ENCODE measurements around the gene MIF4GD.
A peak's percentile ranks its signal among the peaks of the same experiment; 100 is the strongest.
"Not testable (repeated sequence)": the region's sequence is repeated elsewhere in the genome, so short reads cannot be mapped to it uniquely, and the experiment has no call there.

MIF4GD gene

DNA sequence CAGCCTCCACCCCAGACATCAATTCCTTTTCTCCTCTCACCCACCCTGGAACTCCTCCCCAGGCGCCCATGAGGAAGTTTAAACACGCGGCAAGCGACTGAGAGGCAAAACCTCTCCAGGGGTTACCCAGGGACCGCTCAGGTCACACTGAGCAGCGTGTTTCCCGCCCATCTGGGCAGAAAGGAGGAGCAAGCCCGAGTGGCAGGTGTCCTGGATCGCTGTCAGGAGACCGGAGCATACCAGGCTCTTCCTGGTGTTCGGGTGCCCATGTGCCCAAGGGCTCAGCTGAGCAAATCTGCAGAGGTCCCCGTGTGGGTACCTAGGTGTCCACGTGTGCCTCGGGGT, 17.7 kb upstream of the MIF4GD start:
- peak; percentile 54 for DNase-seq (ENCODE audit: low spot score)

DNA sequence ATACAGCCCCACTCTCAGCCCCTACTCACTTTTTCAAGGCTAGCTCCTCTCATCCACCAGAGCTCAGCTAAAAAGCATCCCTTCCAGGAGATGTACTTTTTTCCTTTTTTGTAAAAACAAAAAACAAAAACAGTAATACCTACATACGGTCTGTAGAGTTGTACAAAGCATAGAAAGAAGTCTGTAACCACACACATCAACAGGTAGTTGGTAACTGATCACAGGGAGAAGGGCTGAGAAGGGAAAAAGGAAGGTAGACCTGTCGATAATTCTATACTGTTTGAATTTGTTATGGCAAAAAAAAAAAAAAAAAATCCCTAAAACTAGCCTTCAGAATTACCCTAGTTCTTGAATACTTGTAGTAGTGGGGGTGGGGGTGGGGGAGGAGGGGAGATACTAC, 17.3 kb upstream of the MIF4GD start:
- no peak for DNase-seq (ENCODE audit: low spot score)

DNA sequence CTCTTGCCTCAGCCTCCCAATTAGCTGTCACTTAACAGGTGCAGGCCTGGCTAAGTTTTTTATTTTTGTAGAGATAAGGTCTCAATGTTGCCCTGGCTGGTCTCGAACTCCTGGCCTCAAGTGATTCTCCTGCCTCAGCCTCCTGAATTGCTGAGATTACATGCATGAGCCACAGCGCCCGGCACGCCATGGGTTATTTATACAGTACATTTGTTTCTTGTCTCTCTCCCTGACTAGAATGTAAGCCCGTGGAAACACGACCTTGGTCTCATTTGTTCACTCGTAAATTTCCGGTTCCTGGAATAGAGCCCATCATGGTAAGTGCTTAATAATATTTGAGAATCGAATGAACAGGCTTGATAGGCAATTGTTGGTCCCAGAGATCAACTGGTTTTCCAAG, 16.2 kb upstream of the MIF4GD start:
- no peak for DNase-seq (ENCODE audit: low spot score)

DNA sequence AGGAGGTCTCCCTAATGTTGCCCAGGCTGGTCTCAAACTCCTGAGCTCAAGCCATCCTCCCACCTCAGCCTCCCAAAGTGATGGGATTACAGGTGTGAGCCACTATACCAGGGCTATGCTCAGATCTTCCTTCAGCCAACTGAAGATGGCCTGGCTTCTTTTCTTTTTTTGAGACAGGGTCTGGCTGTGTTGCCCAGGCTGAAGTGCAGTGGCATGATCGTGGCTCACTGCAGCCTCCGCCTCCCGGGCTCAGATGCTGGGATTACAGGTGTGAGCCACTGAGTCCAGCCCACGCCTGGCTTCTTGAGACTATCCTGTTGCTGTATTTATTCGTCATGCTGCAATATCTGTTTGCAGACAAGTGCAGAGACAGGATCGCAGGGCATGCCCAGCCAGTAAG, 14.1 kb upstream of the MIF4GD start:
- DNase-seq (ENCODE audit: low spot score) = no peak

DNA sequence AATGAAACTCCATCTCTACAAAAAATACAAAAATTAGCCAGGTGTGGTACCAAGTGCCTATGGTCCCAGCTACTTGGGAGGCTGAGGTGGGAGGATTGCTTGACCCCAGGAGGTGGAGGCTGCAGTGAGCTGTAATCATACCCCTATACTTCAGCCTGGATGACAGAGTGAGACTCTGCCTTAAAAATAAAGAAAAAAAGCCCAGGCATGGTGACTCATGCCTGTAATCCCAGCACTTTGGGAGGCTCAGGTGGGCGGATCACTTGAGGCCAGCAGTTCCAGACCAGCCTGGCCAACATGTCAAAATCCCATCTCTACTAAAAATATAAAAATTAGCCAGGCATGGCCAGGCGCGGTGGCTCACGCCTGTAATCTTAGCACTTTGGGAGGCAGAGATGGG, 9.2 kb upstream of the MIF4GD start:
- not testable (repeated sequence) for DNase-seq (ENCODE audit: low spot score)

DNA sequence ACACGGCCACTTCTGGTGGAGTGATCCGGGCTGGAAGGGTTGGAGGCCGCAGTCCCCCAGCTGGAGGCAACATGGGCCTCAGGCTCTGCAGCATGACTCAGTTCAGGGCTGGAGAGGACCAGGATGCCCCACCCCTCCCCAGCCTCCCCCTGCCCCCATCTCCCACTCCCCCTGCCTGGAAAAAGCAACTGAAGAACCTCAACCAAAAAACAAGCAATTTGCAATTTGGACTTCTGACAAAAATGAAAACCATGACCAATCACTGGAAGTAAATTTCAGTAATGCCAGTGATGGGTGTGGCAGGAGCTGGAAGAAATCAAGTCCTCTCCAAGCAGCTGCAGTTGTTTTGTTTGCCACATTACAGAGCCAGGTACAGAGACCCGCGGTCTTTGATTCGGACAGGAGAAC, 6.6 kb upstream of the MIF4GD start:
- no peak for DNase-seq (ENCODE audit: low spot score)

DNA sequence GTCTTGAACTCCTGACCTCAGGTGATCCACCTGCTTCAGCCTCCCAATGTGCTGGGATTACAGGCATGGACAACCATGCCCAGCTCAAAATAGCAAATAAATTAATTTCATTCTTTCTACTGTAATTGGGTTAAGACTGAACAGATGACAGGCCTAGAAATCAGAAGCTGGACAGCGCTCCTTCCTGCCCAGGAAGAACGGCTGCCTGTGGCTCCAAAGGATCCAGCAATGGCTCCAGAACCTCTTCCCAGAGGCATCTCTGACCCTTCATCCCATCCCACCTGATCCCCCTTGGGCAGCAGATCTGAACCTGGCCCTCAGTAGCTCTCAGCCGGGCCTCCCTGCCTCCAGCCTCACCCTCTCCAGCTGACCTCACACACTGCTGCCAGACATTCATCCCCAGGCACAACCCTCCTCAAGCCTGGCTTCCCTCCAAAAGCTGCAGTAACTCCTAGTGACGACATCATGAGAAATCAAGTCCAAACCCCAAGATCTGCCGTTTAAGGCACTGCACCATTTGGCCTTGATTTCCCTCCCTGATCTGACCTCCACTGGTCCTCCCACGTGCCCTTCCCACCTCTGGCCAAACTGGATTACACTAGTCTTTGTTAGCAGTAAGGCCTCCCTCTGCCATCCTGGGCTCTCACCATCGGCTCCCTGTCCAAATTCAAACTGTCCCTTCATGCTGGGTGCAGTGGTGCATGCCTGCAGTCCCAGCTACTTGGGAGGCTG, 3.1 kb upstream of the MIF4GD start:
- peak; percentile 84 for DNase-seq (ENCODE audit: low spot score)

DNA sequence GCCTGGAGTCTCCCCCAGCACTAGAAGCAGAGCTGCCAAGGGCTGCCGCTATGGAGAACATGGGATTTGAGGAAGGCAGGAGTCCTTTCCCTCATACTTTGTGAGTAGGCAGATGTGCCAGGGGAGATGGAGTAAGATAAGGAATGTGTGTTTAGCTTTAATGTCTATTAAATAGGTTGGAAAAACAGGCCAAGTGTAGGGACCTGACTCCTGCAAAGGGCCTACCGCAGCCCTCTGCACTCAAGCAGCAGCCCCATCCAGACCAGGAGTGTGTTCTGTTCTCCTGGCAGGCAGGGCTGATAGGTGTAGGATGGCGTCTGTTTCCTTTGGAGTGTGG, 1.8 kb upstream of the MIF4GD start:
- no peak for DNase-seq (ENCODE audit: low spot score)

DNA sequence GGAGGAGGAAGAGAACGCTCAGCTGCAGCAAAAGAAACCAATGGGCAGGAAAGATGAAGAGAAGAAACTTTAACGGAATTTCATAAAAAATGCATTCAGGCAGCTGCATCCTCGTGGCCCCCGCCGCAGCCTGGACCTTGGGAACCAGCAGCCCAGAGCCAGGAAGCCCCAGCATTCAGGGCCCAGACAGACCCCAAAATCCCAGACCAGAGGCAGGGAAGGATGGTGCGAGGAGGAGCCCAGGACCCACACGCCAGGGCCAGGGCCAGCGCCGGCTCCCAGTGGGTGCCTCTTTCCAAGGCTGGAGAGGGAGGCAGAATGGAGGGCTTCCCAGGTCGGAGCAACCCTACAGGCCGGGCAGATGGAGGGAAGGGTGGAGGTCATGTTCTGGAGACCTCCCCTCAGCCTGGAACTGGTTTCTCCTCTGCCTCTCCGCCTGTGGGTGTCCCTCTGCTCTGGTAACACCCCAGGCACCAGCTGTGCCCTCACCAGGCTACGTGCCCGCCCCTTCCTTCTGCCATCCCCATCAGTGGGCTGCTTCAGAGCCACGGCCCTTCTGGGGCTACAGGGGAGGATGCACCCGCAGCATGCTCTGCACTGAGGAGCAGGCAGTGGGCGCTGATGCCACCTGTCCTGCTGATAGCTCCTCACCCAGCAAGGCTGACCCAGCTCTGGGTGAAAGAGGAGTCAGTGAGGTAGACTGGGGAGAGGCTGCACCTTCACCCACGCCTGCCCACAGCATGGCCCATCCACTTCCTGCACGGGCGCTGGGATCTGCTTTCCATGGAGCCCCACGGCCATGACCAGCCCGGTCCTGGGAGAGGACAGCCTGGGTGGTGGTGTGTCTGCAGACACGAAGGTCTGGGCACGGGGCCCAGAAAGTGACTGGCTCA, 1.2 kb upstream of the MIF4GD start:
- no peak for DNase-seq (ENCODE audit: low spot score)

DNA sequence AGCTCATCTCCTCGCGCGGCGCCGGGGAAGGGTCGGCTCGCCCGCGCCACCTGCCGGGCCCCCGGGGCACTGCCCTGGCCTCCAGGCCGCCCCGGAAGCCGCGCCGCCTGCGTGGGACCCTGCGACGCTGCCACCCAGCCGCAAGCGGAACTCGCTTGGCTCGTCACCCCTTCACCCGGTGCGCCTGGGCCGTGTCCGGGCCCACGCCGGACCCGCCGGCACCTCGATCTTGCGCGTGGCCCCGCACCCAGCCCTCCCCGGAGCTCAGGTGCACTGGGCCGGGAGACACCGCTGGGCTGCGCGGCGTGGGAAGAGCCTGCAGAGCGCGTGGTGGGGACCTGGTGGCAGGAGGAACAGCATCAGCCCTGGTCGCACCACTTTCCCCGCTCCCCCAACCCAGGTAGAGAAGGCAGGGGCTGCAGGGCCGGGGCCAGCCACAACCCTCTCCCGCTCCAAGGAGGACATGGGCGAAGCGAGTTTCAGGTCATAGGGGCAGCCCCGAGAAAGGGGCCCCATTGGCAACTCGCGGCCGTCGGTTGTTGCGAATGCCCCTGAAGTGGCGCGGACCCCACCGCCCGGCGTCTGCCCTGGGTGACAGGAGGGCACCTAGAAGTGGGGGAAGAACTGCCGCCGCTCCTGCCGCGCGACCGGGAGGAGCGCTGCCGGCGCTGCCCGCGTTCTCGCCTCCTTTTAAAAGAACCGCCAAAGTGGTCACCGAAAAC, 363 bp upstream of the MIF4GD start:
- DNase-seq (ENCODE audit: low spot score) = peak; percentile 85

DNA sequence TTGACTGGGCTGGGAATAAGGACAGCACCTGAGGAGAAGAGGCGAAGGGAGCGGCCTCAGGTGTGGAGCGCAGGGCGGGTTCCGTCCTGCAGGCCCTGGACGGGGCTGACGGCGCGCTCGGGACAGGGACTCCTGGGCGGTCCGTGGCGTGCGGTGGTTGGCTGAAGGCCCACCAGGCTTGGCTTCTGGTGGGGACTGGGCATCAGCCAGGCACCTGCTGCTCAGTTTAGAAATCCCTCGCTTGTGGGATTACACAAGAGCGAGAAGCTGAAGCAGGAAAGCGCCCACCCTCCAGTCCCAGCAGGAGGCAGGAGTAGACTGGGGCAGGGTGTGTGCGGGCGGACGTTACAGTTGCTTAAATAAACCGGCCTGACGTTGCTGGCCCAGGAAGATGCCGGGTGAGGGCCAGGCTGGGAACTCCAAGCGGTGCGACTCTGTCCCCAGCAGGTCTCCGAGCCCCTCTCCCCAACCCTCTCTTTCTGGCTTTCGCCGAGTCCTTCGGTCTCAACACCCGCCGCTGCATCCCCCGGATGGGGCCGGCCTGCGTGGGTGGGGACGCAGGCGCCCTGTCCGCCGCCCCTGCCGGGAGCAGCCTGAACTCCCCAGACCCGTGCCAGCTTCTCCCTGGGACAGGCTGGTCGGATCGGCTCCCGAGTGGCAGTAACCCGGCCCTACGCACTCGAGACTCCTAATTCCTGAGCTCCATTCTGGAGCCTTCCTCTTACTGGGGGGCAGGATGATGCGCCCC, 639 bp downstream of the MIF4GD start:
- peak; percentile 88 for DNase-seq (ENCODE audit: low spot score)

DNA sequence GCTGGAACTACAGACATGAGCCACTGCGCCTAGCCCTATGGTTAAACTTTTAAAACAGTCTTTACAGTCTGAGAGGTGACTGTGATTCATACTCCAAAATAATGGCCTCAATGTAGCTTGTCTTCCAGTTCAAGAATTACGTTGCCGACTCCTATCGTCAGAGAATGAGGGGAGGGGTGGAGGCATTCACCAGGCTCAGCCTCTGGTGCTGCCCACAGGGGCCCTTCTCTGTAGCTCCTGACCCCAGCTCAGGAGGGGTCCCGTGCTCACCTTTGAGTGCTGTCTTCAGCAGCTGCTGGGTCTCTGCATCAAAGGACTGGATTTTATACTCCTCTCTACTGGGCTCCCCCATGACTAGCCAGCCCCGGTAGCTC, 1.2 kb downstream of the MIF4GD start:
- peak; percentile 49 for DNase-seq (ENCODE audit: low spot score)

DNA sequence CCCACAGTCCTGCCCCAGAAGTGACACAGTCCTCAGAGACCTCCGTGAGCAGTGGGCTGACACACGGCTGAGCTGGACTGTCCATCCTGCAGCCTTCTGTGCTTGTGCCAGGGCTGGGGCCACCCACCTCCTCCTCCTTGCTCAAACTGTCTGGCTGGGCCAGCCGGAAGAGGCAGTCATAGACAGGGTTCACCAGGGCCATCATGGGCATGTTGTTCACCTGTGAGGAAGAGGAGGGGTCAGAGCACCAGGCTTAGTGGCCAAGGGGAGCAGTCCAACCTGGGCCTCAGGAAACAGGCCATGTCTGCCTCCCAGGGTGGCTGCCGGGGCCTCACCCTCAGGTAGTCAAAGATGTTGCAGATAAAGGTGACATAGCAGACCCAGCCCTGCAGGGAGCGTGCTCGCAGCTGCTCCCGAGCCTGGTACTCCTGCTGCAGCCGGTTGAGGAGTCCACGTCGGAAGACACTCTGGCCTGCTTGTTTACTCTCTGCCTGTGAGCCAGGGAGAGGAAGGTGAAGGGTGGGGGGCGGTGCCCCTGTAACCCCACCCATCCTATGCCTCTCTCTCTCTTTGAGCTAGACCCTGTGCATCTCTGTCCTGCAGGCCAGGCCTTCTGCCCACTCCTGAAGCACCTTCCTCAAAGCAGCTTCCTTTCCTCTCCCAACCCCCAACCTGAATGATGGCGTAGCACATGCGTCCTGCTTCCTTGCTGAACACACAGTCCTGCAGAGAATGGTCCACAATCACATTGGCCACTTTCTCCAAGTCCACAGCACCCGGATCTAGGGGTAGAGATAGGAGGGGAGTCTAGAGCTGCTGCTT, 3.4 kb downstream of the MIF4GD start:
- no peak for DNase-seq (ENCODE audit: low spot score)

DNA sequence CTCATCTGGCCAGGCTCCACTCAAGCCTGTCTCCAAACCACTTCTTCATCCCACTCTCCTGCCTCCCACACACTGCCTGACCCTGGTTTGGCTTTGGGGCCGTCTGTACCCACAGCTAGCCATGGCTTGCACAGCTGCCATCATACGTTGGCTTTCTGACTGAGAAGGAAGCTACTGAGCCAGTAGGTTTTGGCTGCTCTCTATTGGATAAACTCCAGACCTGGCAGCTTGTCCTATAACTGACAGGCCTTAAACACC, 3.9 kb downstream of the MIF4GD start:
- no peak for DNase-seq (ENCODE audit: low spot score)

DNA sequence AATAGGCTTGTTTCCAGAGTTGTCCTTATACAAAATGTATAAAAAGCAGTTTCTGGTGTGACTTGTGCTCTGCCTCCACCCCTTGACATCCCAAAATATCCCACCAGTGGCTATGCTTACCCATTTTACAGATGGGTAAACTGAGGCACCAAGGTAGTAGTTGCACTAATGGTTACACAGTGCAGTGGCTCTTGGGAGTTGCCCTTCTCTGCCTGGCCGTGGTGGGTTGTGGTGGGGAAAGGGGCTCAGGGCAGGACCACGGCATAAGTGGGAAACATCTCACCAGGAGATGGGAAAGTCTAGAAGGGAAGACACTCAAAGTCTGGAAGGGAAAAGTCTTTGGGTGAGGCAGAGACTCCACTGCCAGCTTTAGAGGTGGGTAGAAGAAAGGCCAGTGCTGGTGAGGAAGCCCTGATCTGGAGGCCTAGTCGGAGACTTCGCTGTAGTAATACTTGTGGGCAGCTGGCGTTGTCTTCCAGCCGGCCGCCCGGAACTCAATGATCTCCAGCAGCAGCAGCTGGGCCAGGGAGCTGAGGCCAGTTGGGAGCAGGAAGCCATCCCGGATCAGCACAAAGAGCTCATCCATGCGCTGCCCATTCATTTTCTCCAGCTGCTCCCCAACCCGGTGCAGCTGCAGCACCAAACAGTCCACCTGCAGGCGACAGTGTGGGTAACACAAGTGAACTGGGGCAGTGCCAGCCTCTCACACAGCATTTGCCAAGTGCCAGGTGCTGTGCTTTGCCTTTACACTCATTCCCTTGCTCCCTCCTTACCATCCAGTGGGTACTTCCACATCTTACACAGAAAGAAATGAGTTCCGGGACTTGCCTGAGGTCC, 4.5 kb downstream of the MIF4GD start:
- no peak for DNase-seq (ENCODE audit: low spot score)

DNA sequence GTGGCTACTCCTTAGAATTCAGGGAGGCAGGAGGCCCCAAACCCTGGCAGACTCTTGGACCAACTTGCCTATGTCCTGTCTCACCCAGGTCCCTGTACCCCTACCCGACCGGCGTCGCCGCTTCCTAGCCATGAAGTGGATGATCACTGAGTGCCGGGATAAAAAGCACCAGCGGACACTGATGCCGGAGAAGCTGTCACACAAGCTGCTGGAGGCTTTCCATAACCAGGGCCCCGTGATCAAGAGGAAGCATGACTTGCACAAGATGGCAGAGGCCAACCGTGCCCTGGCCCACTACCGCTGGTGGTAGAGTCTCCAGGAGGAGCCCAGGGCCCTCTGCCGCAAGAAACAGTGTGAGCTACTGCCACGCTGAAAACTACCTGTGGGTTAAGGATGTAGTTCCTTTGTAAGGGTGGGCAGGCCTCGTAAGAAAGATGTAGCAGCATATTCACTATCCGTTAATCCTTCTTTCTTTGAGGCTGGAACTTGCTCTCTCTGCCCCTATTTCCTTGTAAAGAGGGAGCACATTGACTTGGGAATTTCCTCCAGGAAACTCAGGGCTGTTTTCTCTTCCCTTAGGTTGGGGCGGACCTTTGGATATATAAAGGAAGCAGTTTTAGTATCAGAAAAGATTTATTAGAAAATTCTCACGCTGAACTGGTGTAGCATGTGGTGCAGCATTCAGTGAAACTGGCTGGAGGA, 5.3 kb downstream of the MIF4GD start:
- DNase-seq (ENCODE audit: low spot score) = no peak

DNA sequence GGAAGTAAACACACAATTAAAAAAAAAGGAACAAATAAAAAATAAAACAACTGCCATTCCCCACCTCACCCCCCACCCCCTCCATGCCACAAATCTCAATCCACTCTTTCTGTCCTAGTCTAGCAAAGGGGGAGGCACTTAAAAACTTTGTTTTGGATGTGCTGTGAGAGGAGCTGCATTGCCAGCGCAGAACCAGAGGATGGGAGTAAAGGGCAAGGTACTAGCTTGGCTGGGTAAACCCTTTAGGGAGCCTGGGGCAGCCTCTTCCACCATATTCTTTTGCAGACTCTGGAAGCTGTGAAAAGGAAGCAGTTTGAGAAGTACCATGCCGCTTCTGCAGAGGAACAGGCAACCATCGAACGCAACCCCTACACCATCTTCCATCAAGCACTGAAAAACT, 8.0 kb downstream of the MIF4GD start:
- DNase-seq (ENCODE audit: low spot score) = peak; percentile 52

DNA sequence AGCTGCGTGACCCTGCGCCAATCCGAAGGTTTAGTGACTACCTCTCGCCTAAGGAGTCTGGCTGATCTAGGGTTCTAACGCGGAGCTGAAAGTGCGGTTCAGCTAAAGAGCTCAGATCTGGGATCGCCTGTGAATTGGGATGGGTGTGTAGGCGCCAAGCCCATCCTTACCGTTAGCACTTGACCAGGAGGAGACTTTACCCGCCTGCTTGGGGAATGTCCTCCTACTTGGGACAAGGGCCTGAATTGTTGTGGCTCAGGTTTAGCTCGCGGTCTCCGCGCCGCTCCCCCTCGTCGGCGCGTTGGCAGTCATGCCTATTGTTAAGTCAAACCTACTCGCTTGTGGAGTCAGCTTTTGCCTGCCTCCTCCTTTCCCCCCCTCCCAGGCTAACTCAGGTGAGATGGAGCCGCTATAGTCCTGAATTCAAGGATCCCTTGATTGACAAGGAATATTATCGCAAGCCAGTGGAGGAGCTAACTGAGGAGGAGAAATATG, 8.9 kb downstream of the MIF4GD start:
- no peak for DNase-seq (ENCODE audit: low spot score)

DNA sequence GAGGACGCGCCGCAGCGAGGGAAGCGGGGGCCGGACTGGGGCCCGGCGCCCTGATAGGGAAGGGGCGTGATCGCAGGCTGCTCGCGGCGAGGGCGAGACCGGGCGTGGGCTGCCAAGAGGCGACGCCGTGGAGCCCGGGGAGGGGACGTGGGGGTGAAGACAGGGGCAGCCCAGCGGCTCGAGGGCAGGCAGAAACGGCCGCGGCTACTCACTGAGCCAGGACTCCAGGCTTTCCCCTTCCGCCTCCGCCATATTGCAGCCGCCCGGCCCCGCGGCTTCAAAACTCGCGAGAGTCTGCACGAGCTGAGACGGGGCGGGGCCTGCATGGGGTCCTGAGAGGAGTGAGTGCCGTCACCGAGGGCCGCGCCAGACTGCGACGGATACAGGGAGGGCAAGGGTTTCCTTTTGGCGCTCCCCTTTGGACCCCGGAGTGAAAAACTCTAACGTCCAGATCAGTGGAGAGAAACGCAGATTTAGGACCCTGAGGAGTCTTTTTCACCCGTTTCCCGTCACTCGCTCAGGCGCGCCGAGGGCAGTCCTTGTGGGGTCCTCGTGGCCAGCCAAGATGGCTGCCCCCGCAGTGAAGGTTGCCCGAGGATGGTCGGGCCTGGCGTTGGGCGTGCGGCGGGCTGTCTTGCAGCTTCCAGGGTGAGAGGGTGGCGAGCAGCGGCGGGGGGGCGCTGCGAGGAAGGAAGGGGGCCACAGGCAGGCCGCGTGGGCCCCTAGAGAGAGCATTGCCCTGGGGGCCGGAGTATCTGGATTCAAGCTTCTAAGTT, 9.5 kb downstream of the MIF4GD start, which contains the start of the genes GGA3 and MRPS7:
Gene GGA3, minus strand, starts transcription at position 271 of the 776 bp plus-strand sequence. Its CDS starts 19 bp downstream, at position 252.
Gene MRPS7, plus strand, starts transcription at position 544 of the 776 bp plus-strand sequence. Its CDS starts 22 bp downstream, at position 566.
- DNase-seq (ENCODE audit: low spot score) = peak; percentile 92

Data from RKO (cell line).